Epithelial cell of esophagus (primary cell): ENCODE measurements around the gene TMEM108.

Source experiments
- DNase-seq: peaks from one replicate; pipeline ENCODE4 v3.0.0; 2010; ENCODE audit warnings: low read depth
- H3K4me3 ChIP-seq: 2 replicates; pipeline ENCODE4 v1.5.1; 2011; ENCODE audit warnings: mild to moderate bottlenecking, low read length, control low read depth
- CTCF ChIP-seq: IDR thresholded peaks from 2 replicates; pipeline ENCODE4 v1.5.1; 2011; ENCODE audit warnings: low read depth, mild to moderate bottlenecking, low read length, control low read depth, inconsistent platforms; ENCODE audit not compliant: insufficient read depth; ENCODE audit errors: missing control alignments

Gene TMEM108

GRCh38 chr3:133168025-133168401 is 129.8 kb downstream of the TMEM108 start:
- DNase-seq = no peak
- no peak for TF ChIP-seq CTCF
- no peak overlapping the region for H3K4me3 ChIP-seq

GRCh38 chr3:133169331-133170068 is 131.3 kb downstream of the TMEM108 start:
- no peak overlapping the region for H3K4me3 ChIP-seq
- TF ChIP-seq CTCF = no peak
- no peak for DNase-seq

GRCh38 chr3:133171831-133172230 is 133.6 kb downstream of the TMEM108 start:
- no peak for DNase-seq
- no peak overlapping the region for H3K4me3 ChIP-seq
- no peak for TF ChIP-seq CTCF

GRCh38 chr3:133181392-133182150 is 143.4 kb downstream of the TMEM108 start:
- DNase-seq = no peak
- no peak for TF ChIP-seq CTCF

GRCh38 chr3:133187870-133188379 is 149.7 kb downstream of the TMEM108 start:
- DNase-seq = no peak
- H3K4me3 ChIP-seq = no peak overlapping the region
- TF ChIP-seq CTCF = no peak

More at GRCh38 chr3:133181392-133182150, 143.4 kb downstream of the TMEM108 start:
- no peak overlapping the region for H3K4me3 ChIP-seq

- no peak for TF ChIP-seq CTCF
- no peak overlapping the region for H3K4me3 ChIP-seq
- DNase-seq = no peak
These were observed 150.8 kb downstream of the TMEM108 start for GRCh38 chr3:133188996-133189395.
